HG03378 (cell line): ENCODE data around the gene CRIP2.

Experiments used
- ATAC-seq: cut with Tn5 transposase; IDR thresholded peaks from one replicate; pipeline ENCODE4 v1.9.1; 2021; ENCODE audit warnings: mild to moderate bottlenecking, moderate library complexity; ENCODE audit not compliant: unreplicated experiment

The CRIP2 gene, protein sequence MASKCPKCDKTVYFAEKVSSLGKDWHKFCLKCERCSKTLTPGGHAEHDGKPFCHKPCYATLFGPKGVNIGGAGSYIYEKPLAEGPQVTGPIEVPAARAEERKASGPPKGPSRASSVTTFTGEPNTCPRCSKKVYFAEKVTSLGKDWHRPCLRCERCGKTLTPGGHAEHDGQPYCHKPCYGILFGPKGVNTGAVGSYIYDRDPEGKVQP

GRCh38 chr14:105474483-105475268, at the start of gene CRIP2:
CRIP2 (plus strand) TSS chr14:105474821; CDS start chr14:105474863, 42 bp downstream.
- no peak for ATAC-seq

GRCh38 chr14:105424861-105425260, 49.8 kb upstream of the CRIP2 start:
- no peak for ATAC-seq

GRCh38 chr14:105425823-105426247, 48.8 kb upstream of the CRIP2 start:
- no peak for ATAC-seq

GRCh38 chr14:105426416-105427130, 48.0 kb upstream of the CRIP2 start:
- no peak for ATAC-seq

- ATAC-seq: no peak
These were observed 47.2 kb upstream of the CRIP2 start for GRCh38 chr14:105427412-105427811.

GRCh38 chr14:105427936-105428485, 46.6 kb upstream of the CRIP2 start:
- no peak for ATAC-seq

DNA sequence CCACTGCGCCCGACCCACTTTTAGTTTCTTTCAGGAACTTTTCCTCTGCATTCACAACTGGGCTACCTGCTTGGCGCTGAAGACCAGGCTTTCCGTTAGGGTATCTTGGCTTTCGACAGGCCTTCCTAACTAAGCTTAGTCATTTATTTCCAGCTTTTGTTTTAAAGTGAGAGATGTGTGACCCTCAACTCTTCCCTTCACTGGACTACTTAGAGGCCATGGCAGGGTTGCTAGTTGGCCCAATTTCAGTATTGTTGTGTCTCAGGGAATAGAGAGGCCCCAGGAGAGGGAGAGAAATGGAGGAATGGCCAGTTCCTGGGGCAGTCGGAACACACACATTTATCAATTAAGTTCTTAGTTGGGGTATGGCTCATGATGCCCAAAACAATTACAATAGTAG, 44.6 kb upstream of the CRIP2 start:
- ATAC-seq: no peak

DNA sequence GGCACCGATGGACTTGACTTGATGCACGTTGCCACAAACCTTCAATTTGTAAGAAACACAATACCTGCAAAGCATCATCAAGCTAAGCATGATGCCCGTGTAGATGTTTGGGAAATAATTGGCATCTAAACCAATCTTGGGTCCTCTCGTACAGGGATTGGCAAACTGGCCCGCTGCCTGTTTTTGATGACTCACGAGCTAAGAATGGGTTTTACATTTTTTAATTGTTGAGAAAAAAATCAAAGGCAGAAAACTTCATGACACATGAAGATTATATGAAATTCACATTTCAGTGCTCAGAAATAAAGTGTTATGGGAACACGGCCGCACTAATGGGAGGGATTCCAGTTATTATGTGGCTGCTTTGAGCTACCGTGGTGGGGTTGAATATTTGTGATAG, 44.1 kb upstream of the CRIP2 start:
- no peak for ATAC-seq

DNA sequence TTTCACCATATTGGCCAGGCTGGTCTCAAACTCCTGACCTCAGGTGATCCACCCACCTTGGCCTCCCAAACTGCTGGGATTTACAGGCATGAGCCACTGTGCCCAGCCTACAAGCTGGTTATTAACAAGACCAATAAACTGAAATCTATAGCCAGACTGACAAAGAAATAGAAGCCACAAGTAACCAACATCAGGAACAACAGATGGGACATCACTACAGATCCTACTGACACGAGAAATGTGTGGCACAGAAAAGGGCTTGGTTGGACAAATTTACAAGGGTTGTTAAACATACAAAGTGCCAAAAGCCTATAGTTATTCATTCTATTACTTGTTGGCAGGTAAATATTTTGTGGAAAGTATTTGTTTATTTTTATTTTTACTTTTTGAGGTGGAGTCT, 43.4 kb upstream of the CRIP2 start:
- ATAC-seq: no peak

- no peak for ATAC-seq
These were observed 42.0 kb upstream of the CRIP2 start for GRCh38 chr14:105432657-105433056.

GRCh38 chr14:105433161-105433605, 41.4 kb upstream of the CRIP2 start:
- no peak for ATAC-seq

DNA sequence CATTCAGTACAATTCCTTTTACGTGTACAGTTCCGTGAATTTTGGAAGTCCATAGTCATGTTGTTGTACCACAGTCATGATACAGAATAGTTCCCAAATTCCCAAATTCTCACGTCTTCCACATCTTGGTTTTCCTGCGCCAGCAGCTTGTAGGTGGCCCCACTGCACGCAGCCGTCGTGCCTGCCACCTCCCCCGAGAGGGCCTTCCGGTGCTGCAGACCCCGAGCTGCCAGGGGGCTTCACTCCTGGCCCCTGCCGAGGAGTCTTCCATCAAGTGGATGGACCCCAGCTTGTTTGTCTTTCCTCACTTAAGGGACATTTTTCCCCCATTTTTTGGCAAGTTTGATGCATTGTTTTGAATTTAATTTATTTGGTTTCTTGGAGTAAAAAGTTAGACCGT, 38.2 kb upstream of the CRIP2 start:
- ATAC-seq: no peak

GRCh38 chr14:105436891-105437722, 37.5 kb upstream of the CRIP2 start:
- no peak for ATAC-seq

- no peak for ATAC-seq
These were observed 36.7 kb upstream of the CRIP2 start for GRCh38 chr14:105437723-105438500.

DNA sequence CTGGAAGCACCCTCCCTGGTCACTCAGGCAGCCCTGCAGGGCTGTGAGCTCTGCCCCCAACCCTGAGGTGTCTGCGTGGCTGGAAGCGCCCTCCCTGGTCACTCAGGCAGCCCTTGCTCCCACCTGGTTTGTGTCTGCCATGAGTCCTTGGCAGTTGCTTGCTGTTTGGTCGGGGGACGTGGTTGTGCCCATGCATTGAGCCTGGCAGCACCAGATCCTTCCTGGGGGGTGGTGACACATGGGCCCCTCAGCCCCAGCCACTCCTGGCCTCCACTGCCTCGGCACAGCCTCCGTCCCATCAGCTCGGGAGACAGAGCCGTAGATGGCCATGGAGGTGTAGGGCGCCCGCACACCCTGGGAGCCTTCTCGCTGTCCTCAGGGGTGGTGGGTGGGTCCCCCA, 35.4 kb upstream of the CRIP2 start:
- no peak for ATAC-seq

DNA sequence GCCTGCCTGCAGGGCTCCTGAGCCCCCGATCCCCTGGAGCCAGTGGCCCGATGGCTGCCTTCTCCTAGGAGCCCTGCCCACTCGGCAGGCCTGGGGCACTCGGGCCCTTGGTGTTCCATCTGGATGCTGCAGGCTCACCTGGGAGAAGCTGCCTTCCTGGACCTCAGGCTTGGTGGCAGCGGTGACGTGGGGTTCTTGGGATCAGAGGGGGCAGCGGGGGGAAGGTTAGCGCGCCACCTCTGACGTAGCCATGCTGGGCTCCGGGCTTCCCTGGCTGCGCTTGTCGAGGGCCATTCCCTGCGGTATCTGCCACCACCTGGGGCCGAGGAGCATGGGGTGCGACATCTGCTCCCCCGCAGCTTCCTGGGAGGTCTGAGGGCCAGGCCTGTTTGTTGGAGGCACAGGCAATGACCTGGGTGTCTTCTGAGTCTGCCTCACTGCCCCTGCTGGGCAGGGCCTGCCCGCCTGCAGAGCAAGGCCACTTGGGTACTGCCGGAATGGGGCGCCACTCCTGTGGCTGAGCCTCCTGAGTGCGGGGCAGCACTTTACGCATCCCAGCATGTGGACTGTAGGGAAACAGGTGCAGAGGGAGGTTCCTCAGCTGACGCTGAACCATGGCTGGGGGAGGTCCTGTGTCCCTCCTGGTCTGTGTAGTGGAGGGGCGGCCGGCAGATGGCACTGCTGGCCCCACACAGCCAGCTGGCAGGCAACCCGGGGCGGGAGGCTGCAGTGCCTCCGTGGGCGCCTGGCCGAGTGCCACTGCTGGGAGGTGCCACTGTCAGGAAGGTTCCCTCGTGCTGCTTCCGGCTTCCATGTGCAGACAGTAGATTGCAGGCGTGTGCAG, 34.7 kb upstream of the CRIP2 start:
- no peak for ATAC-seq

DNA sequence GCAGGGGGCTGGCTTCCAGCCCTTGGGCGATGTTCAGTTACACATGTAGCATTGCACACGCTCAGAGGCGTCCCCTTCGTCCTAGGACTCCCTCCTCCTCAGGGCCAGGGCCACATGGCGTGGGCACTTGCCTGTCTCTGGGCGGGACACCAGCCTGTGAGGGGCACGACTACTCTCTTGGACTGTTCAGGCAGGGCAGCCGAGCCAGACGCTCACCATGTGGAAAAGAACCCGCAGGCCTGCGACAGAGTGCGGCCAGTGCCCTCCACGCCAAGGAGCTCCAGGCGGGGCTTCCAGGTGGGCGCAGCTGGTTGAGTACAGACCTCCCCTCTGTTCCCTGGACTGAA, 34.1 kb upstream of the CRIP2 start:
- ATAC-seq: no peak

DNA sequence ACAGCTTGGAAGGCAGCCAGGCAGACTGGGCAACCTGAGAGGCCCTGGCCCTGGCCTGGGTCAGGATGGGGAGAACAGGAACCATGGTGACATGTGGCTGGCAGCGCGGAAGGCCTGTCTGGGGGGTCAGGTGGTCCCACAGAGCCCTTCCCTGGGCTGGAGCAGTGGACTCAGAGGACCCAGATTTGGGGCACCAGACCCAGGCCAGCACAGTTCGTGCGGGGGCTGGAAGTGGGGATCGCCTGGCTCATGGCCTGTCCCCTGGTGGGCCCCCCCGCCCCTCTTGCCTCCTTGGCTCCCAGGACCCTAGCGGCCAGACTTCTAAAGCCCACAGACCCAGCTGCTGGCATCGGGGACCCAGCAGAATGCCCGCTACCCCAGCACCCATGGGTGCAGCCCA, 33.6 kb upstream of the CRIP2 start:
- ATAC-seq: no peak

- ATAC-seq: no peak
These were observed 32.5 kb upstream of the CRIP2 start for GRCh38 chr14:105442125-105442524.
